Smooth muscle cell (in vitro differentiated cells): Measurements from ENCODE around the gene AMDHD2. TPM values are rescaled to one million over a fixed set of nuclear protein-coding genes. Genes with fewer than 3 reads are reported as not detected.
A peak's percentile ranks its signal among the peaks of the same experiment; 100 is the strongest.

Experiments used
- DNase-seq: peaks from one replicate; lab custom pipeline; 2025; ENCODE audit not compliant: unreplicated experiment; lab: John Stamatoyannopoulos, UW
- H2AFZ ChIP-seq: fragments of 200-600 bp; sonication (generic); 2 replicates; pipeline ENCODE4 v1.6.0; 2016; ENCODE audit warnings: antibody characterized with exemption, low read depth, mild to moderate bottlenecking
- H3F3A ChIP-seq: fragments of 200-600 bp; sonication (generic); 2 replicates; pipeline ENCODE4 v1.6.0; 2017; ENCODE audit warnings: antibody characterized with exemption, low read depth
- H3K27ac ChIP-seq: fragments of 200-600 bp; sonication (generic); 2 replicates; pipeline ENCODE4 v1.5.1; 2016; ENCODE audit warnings: low read depth, mild to moderate bottlenecking
- H3K27me3 ChIP-seq: fragments of 200-600 bp; sonication (generic); 2 replicates; pipeline ENCODE4 v1.6.1; 2016; ENCODE audit warnings: low read depth, mild to moderate bottlenecking
- H3K36me3 ChIP-seq: fragments of 200-600 bp; sonication (generic); 2 replicates; pipeline ENCODE4 v1.5.1; 2016; ENCODE audit warnings: low read depth
- H3K4me1 ChIP-seq: fragments of 200-600 bp; sonication (generic); 2 replicates; pipeline ENCODE4 v1.5.1; 2016; ENCODE audit warnings: low read depth
- H3K4me2 ChIP-seq: fragments of 200-600 bp; sonication (generic); 2 replicates; pipeline ENCODE4 v1.6.0; 2016; ENCODE audit warnings: mild to moderate bottlenecking
- H3K4me3 ChIP-seq: fragments of 200-600 bp; sonication (generic); 2 replicates; pipeline ENCODE4 v1.5.1; 2016; ENCODE audit warnings: mild to moderate bottlenecking
- H3K79me2 ChIP-seq: fragments of 200-600 bp; sonication (generic); 2 replicates; pipeline ENCODE4 v1.6.0; 2016; ENCODE audit warnings: low read depth, mild to moderate bottlenecking
- H3K9ac ChIP-seq: fragments of 200-600 bp; sonication (generic); 2 replicates; pipeline ENCODE4 v1.6.0; 2016; ENCODE audit warnings: low read depth
- H3K9me3 ChIP-seq: fragments of 200-600 bp; sonication (generic); replicated peaks from 2 replicates; pipeline ENCODE4 v1.5.1; 2016; ENCODE audit warnings: low read depth
- H4K20me1 ChIP-seq: fragments of 200-600 bp; sonication (generic); 2 replicates; pipeline ENCODE4 v1.6.0; 2016; ENCODE audit warnings: low read depth
- CTCF ChIP-seq: fragments of 200-600 bp; sonication (generic); IDR thresholded peaks from 2 replicates; pipeline ENCODE4 v1.5.1; 2017; ENCODE audit warnings: borderline replicate concordance, mild to moderate bottlenecking, antibody characterized with exemption; ENCODE audit not compliant: insufficient read depth, poor library complexity, severe bottlenecking
- WGBS: methylation state at CpG from one replicate; pipeline ENCODE4 v1.1.7; 2016; ENCODE audit warnings: low lambda C conversion rate; 5-methylcytosine and 5-hydroxymethylcytosine counted together
- polyA plus RNA-seq: library from polyadenylated mRNA; unstranded; fragments of >200 nt; fragmentation: Nextera tagmentation; extraction: Ambion mirVana; gene quantifications from 2 replicates; pipeline ENCODE4 v1.2.1, GENCODE V29; 2016
- total RNA-seq: library from RNA; depleted of rRNA; stranded (reverse); fragments of >200 nt; gene quantifications from 2 replicates; pipeline ENCODE4 v1.2.3, GENCODE V29; 2014

The AMDHD2 gene
- total and polyA plus RNA-seq, 2 experiments from 2014 or later: 12.0 to 14.2 TPM

- no peak overlapping the region for H3K4me3 ChIP-seq
- no peak overlapping the region for H3K27ac ChIP-seq
- H3K4me2 ChIP-seq: no peak overlapping the region
- no peaks in the 10 kb centered on the region for H3K36me3 ChIP-seq
- H3K79me2 ChIP-seq: no peaks in the 10 kb centered on the region
- no peak for DNase-seq
- H2AFZ ChIP-seq: no peak overlapping the region
- H4K20me1 ChIP-seq: no peaks in the 10 kb centered on the region
- no peak for TF ChIP-seq CTCF
- H3K9me3 ChIP-seq: no peaks in the 10 kb centered on the region
- H3K4me1 ChIP-seq: no peaks in the 10 kb centered on the region
- H3K9ac ChIP-seq: no peak overlapping the region
- 95% methylated on average over 17 of the region's 20 CpGs for WGBS
- peaks cover 5% of the 10 kb centered on the region for H3F3A ChIP-seq
- H3K27me3 ChIP-seq: no peaks in the 10 kb centered on the region
Observed at GRCh38 chr16:2500430-2500917, 19.7 kb upstream of the AMDHD2 start.

- no peaks in the 10 kb centered on the region for H4K20me1 ChIP-seq
- peak; percentile 83 for DNase-seq
- peak overlapping the region; percentile 42 for H3K4me3 ChIP-seq
- no peak overlapping the region for H2AFZ ChIP-seq
- H3K4me1 ChIP-seq: no peaks in the 10 kb centered on the region
- H3K9me3 ChIP-seq: no peaks in the 10 kb centered on the region
- no peaks in the 10 kb centered on the region for H3K27me3 ChIP-seq
- H3K27ac ChIP-seq: no peak overlapping the region
- H3K9ac ChIP-seq: no peak overlapping the region
- no peaks in the 10 kb centered on the region for H3K36me3 ChIP-seq
- H3K79me2 ChIP-seq: no peaks in the 10 kb centered on the region
- peak overlapping the region; percentile 81 for H3K4me2 ChIP-seq
- peak; percentile 99 for TF ChIP-seq CTCF
- WGBS: 46% methylated on average over 20 of the region's 23 CpGs
- H3F3A ChIP-seq: peaks cover 5% of the 10 kb centered on the region
Observed at GRCh38 chr16:2500918-2501750, 19.0 kb upstream of the AMDHD2 start.

- no peak for DNase-seq
- H3K27me3 ChIP-seq: no peaks in the 10 kb centered on the region
- no peak for TF ChIP-seq CTCF
- no peaks in the 10 kb centered on the region for H3K4me1 ChIP-seq
- no peaks in the 10 kb centered on the region for H4K20me1 ChIP-seq
- no peak overlapping the region for H2AFZ ChIP-seq
- H3K36me3 ChIP-seq: no peaks in the 10 kb centered on the region
- no peaks in the 10 kb centered on the region for H3K79me2 ChIP-seq
- peaks cover 5% of the 10 kb centered on the region for H3F3A ChIP-seq
- no peak overlapping the region for H3K4me3 ChIP-seq
- H3K9me3 ChIP-seq: no peaks in the 10 kb centered on the region
- 84% methylated on average over 18 of the region's 18 CpGs for WGBS
- H3K9ac ChIP-seq: no peak overlapping the region
- peak overlapping the region; percentile 52 for H3K27ac ChIP-seq
- peak overlapping the region; percentile 72 for H3K4me2 ChIP-seq
Observed at GRCh38 chr16:2501946-2502895, 17.9 kb upstream of the AMDHD2 start.
